Skeletal muscle tissue (tissue), 4 donors: ENCODE measurements around the gene CTNNA3. TPM values are rescaled to one million over a fixed set of nuclear protein-coding genes. Genes with fewer than 3 reads are reported as not detected.
"Not testable (repeated sequence)": the region's sequence is repeated elsewhere in the genome, so short reads cannot be mapped to it uniquely, and the experiment has no call there.

Experiments used
- H3K27ac ChIP-seq: one replicate; pipeline ENCODE4 v1.7.0; 2013; ENCODE audit warnings: mild to moderate bottlenecking, low read depth, low read length, inconsistent platforms
- H3K27me3 ChIP-seq, 3 donors: one replicate each; pipeline ENCODE4 v1.7.0; 2013; ENCODE audit warnings: low read length in 3 of 3; ENCODE audit not compliant: control insufficient read depth in 3 of 3, insufficient read depth in 3 of 3
- H3K36me3 ChIP-seq, 3 donors: one replicate each; pipeline ENCODE4 v1.7.0; 2013; ENCODE audit warnings: low read length in 3 of 3; ENCODE audit not compliant: control insufficient read depth in 3 of 3, insufficient read depth in 3 of 3
- H3K4me1 ChIP-seq, 3 donors: one replicate each; pipeline ENCODE4 v1.7.0; 2013; ENCODE audit warnings: low read length in 3 of 3, mild to moderate bottlenecking in 3 of 3; ENCODE audit not compliant: control insufficient read depth in 3 of 3, insufficient read depth in 3 of 3
- H3K4me3 ChIP-seq, 3 donors: one replicate each; pipeline ENCODE4 v1.7.0; 2013; ENCODE audit warnings: low read length in 3 of 3
- H3K9ac ChIP-seq, 3 donors: one replicate each; pipeline ENCODE4 v1.7.0; 2013; ENCODE audit warnings: low read length in 3 of 3, mild to moderate bottlenecking in 3 of 3, moderate library complexity in 2 of 3, low read depth in 1 of 3
- H3K9me3 ChIP-seq, 3 donors: one replicate each; pipeline ENCODE4 v1.7.0; 2013; ENCODE audit warnings: low read length in 3 of 3; ENCODE audit not compliant: control insufficient read depth in 3 of 3
- total RNA-seq: library from RNA; depleted of rRNA; stranded (reverse); fragments of >200 nt; gene quantifications from one replicate; pipeline ENCODE4 v1.2.3, GENCODE V29; 2014
- donor health status: Osteomylitis.

Gene CTNNA3
- total RNA-seq, 1 donor from 2014 or later, result 24.0 TPM

GRCh38 chr10:67438605-67439304 lies 257.2 kb downstream of the CTNNA3 start:
- Histone ChIP-seq H3K9me3 (no peaks in the 10 kb centered on the region), H3K27me3 (no peaks in the 10 kb centered on the region), H3K36me3 (no peaks in the 10 kb centered on the region), H3K4me1 (no peaks in the 10 kb centered on the region), H3K4me3 (no peak overlapping the region), H3K27ac (no peak overlapping the region), H3K9ac (no peak overlapping the region)

- no peak overlapping the region for H3K9ac ChIP-seq
- H3K9me3 ChIP-seq, result no peaks in the 10 kb centered on the region
- no peak overlapping the region for H3K4me3 ChIP-seq
- H3K4me1 ChIP-seq, result peaks cover 0 to 2% (median 0%) of the 10 kb centered on the region in 3 donors
- no peaks in the 10 kb centered on the region for H3K36me3 ChIP-seq
- H3K27me3 ChIP-seq, result no peaks in the 10 kb centered on the region
- H3K27ac ChIP-seq, result no peak overlapping the region
Measured at GRCh38 chr10:67433276-67433675, 262.7 kb downstream of the CTNNA3 start.

GRCh38 chr10:67402620-67403019 lies 293.4 kb downstream of the CTNNA3 start:
- H3K27ac ChIP-seq, result no peak overlapping the region
- H3K9ac ChIP-seq, result no peak overlapping the region
- no peaks in the 10 kb centered on the region for H3K9me3 ChIP-seq
- no peaks in the 10 kb centered on the region for H3K27me3 ChIP-seq
- peaks cover 0 to 4% (median 0%) of the 10 kb centered on the region in 3 donors for H3K4me1 ChIP-seq
- no peak overlapping the region for H3K4me3 ChIP-seq
- H3K36me3 ChIP-seq, result no peaks in the 10 kb centered on the region

GRCh38 chr10:67401711-67402110 lies 294.3 kb downstream of the CTNNA3 start:
- Histone ChIP-seq H3K4me3 (no peak overlapping the region), H3K27me3 (no peaks in the 10 kb centered on the region), H3K9ac (no peak overlapping the region), H3K36me3 (no peaks in the 10 kb centered on the region), H3K4me1 (peaks cover 0 to 4% (median 0%) of the 10 kb centered on the region in 3 donors), H3K9me3 (no peaks in the 10 kb centered on the region), H3K27ac (no peak overlapping the region)

GRCh38 chr10:67386841-67387533 lies 309.0 kb downstream of the CTNNA3 start:
- H3K36me3 ChIP-seq, H3K4me1 ChIP-seq, H3K4me3 ChIP-seq, H3K27ac ChIP-seq, H3K9me3 ChIP-seq, H3K9ac ChIP-seq, H3K27me3 ChIP-seq: not testable (repeated sequence)

GRCh38 chr10:67386260-67386659 lies 309.7 kb downstream of the CTNNA3 start:
- Histone ChIP-seq H3K9ac (no peak overlapping the region), H3K4me1 (peaks cover 0 to 2% (median 0%) of the 10 kb centered on the region in 3 donors), H3K27ac (no peak overlapping the region), H3K27me3 (no peaks in the 10 kb centered on the region), H3K9me3 (no peaks in the 10 kb centered on the region), H3K4me3 (no peak overlapping the region), H3K36me3 (no peaks in the 10 kb centered on the region)

- no peaks in the 10 kb centered on the region for H3K36me3 ChIP-seq
- H3K27ac ChIP-seq, result no peak overlapping the region
- no peak overlapping the region for H3K9ac ChIP-seq
- no peaks in the 10 kb centered on the region for H3K27me3 ChIP-seq
- peaks cover 0 to 2% (median 0%) of the 10 kb centered on the region in 3 donors for H3K4me1 ChIP-seq
- H3K9me3 ChIP-seq, result no peaks in the 10 kb centered on the region
- no peak overlapping the region for H3K4me3 ChIP-seq
Measured at GRCh38 chr10:67385566-67385965, 310.4 kb downstream of the CTNNA3 start.

GRCh38 chr10:67385089-67385488 lies 310.9 kb downstream of the CTNNA3 start:
- no peak overlapping the region for H3K9ac ChIP-seq
- H3K4me3 ChIP-seq, result no peak overlapping the region
- no peak overlapping the region for H3K27ac ChIP-seq
- H3K36me3 ChIP-seq, result no peaks in the 10 kb centered on the region
- no peaks in the 10 kb centered on the region for H3K27me3 ChIP-seq
- H3K4me1 ChIP-seq, result peaks cover 0 to 2% (median 0%) of the 10 kb centered on the region in 3 donors
- H3K9me3 ChIP-seq, result no peaks in the 10 kb centered on the region

GRCh38 chr10:67331121-67331910 lies 364.7 kb downstream of the CTNNA3 start:
- Histone ChIP-seq H3K4me3 (no peak overlapping the region), H3K9me3 (no peaks in the 10 kb centered on the region), H3K27me3 (no peaks in the 10 kb centered on the region), H3K4me1 (no peaks in the 10 kb centered on the region), H3K9ac (no peak overlapping the region), H3K36me3 (no peaks in the 10 kb centered on the region), H3K27ac (no peak overlapping the region)
